ENCODE results near the gene FANCG.

DNA sequence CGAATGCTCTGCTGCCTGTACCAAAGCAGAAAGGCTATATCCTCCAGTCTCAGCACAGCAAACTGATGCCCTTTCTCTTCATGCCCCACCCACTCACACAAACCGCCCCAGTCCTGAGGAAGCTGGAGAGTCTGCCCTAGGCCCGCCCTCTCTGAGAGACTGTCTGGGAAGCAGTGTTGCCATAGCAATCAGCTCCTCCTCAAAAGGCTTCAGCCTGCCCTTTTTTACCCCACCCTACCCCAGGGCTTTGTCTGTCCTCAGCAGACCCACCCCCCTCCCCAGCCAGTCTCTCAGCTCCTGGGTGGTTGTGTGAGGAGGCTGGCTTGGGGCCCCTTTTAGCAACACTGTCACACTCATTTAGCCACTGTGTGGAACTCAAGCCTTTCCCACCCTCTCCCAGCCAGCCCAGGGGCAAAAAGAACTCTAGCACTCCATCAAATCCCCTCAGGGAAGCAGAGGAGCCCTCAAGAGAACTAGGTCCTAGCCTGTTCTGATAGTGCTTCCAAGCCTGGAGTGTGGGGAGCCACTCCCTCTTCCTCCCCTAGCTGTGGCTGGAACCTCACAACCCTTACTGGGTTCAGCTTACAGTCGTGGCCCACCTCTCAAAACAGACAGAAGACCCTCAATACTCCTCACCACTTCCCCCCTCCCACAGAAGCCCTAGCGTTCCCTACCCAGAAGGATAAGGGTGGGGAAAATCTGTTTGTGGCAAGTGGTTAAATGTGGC is 34.5 kb upstream of the FANCG start:
- TF ChIP-seq POLR2A (IDR thresholded peaks at IDR 0.05) (no peak), CTCF (IDR thresholded peaks at IDR 0.05) (no peak)
